Embryonic facial prominence (tissue), 1 donor: ENCODE data around the gene PACSIN2.
A peak's percentile ranks its signal among the peaks of the same experiment; 100 is the strongest.
"Not testable (repeated sequence)": the region's sequence is repeated elsewhere in the genome, so short reads cannot be mapped to it uniquely, and the experiment has no call there.

Experiments
- DNase-seq: peaks from one replicate; pipeline ENCODE4 v3.0.0-alpha.2; 2016; ENCODE audit errors: extremely low spot score

Gene PACSIN2

GRCh38 chr22:43011079-43011478, 3.9 kb downstream of the PACSIN2 start:
- DNase-seq = no peak

GRCh38 chr22:43009444-43009843, 5.5 kb downstream of the PACSIN2 start:
- DNase-seq = no peak

DNA sequence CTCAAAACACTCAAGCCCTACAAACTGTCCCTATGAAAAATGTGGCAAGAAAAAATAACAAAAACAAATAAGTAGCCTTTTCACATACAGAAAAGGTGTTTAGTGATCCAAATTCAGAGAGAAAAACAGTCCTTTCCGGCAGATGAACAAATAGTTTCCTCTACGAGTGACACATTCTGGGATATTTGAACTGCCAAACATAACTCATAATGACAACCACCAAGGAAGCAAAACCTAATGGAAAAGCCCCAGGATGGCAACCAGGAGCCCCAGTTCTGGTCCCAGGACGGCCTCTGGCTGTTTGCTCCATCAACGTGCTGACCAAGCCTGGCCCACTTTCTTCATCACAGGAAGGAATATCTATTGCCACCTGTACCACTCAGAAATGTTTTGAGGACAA, 6.0 kb downstream of the PACSIN2 start:
- DNase-seq = no peak

GRCh38 chr22:43008509-43008908, 6.4 kb downstream of the PACSIN2 start:
- DNase-seq = no peak

GRCh38 chr22:43007519-43008102, 7.3 kb downstream of the PACSIN2 start:
- DNase-seq = no peak

DNA sequence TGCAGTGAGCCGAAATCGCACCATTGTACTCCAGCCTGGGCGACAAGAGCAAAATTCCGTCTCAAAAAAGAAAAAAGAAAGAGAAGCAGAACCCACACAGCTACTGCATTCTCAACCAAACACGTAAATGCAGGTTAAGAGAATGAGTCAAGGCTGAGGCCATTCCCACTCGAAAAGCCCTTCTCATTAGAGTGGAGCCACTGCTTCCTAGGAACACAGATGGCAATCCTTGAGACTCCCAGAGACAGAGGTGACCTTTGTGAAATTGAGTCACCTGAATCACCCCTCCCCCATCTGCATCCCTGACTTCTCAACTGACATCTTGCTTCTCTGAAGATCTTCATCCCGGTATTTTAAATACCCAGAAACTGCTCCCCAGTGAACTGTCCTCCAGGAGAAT, 8.2 kb downstream of the PACSIN2 start:
- no peak for DNase-seq

- DNase-seq = no peak
Observed at GRCh38 chr22:43006016-43006505, 8.9 kb downstream of the PACSIN2 start.

GRCh38 chr22:43005106-43005505, 9.8 kb downstream of the PACSIN2 start:
- DNase-seq = no peak

DNA sequence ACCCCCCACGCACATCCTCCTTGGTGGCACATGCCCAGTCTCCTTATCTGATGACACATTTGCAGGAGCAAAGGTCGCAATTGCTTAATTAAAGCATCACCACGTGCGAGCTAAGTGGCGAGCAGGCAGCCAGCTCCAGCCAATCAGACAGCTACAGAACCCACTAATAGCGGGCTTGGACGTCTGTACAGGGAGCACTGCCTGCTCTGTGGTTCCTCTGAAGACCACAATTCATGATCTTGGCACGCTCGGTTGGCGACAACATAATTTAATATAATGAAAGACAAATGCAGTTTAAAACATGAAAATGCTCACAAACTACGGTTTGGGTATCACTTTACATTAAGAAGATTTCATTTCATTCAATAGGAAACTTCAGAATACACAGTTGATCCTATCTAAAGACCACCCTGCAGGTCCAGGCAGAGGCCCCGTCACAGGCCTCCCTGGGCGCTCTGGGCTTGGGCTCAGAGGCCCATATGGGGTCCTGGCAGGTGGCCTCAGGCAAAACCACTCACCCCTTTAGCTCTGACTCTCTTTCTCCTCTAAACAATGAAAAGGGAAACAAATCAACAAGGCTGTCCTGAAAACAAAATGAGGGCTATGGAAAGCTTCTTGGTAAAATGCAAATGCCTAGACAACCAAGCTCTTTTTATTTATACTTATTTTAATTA, 10.4 kb downstream of the PACSIN2 start:
- DNase-seq = peak; percentile 63

DNA sequence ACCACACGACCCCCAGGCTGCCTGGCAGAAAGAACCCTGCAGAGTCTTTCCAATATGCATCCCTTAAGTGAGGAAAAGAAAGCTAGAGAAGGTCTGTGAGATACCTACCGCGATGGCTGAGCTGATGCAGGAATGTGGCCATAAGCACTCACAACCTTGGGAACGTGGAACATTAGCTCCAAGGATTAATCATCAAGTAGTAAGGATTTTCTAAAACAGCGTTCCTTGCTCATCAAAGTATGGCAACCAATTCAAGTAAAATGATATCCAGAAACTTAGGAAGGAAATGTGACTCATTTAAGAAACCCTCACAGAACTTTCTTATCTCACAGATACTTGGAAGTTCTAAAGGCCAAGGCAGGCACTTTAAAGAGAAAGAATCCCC, 12.8 kb downstream of the PACSIN2 start:
- DNase-seq = no peak

GRCh38 chr22:43001271-43002201, 13.4 kb downstream of the PACSIN2 start:
- DNase-seq = no peak

GRCh38 chr22:43000441-43001175, 14.3 kb downstream of the PACSIN2 start:
- DNase-seq = no peak

DNA sequence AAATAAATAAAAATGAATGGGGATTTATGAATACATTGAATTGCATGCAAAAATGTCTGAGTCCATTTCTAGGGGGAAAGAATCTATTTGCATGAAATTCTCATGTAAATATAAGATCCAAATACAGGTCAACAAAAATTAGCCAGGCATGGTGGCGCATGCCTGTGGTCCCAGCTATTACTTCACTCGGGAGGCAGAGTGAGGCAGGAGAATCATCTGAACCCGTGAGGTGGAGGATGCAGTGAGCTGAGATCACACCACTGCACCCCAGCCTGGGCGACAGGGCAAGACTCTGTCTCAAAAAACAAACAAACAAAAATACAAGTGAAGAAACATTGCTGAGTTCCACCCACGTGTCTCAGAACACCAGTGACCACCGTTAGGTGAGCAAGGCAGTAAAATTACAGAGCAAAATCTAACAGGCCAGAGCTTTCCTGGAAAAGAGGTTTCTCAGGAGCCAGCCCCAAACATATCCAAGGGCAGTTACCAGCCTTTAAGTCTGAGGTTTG, 17.3 kb downstream of the PACSIN2 start:
- no peak for DNase-seq

DNA sequence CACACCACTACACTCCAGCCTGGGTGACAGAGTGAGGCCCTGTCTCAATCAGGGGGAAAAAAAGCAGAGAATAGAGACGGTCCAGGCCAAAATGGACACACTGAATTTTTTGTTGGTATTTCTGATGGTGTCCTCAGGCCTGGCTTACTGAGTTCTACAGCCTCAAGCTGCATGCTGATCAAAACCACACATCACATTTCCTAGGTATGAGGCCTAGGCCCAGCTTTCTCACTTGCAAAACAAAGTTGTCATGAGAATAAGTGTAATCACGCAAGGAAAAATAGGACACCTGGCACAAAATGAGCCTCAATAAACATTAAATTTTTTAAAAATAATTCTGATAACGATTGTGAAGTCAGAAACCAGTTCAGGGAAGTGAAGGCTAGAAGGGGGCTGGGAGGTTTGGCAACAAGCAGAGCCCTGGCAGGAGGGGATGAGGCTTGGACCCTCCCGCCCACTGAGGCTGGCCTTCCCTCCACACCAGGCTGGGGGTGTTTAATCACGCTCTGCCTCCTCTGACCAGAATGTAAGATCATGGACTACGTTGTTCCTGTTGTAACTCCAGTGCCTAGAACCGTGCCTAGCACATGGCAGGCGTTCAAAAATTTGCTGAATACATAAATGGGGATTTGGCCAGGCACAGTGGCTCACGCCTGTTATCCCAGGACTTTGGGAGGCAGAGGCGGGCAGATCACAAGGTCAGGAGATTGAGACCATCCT, 18.1 kb downstream of the PACSIN2 start:
- no peak for DNase-seq

GRCh38 chr22:42995654-42996053, 19.3 kb downstream of the PACSIN2 start:
- DNase-seq = not testable (repeated sequence)

DNA sequence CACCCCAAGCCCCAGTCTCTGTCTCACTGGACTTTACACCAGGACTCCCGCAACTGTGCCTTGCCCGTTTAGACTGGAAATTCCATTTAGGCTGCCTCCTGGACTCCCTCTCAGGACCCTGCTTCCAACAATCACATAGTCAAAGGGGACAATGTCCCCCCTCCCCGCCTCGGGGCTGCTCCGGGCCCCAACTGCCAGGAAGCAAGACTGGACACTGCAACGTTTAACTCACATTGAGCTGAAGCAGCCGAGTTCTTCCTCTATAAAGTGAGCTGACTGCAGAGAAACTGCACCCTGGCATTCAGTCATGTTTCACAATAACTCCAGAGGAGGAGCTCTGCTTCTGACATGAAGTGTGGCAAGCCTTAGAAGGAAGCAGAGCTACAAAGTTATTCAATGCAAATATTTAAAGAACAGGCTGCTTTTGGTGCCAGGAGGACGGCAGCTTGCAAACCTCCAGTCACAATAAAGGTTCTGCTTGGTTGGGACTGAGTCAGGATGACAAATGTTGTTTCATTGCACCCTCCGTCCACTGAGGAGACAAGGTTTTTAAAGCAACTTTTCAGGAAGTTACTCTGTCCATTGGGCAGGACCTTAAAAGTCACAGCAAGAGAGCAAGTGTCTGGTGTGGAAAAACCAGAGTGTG, 19.9 kb downstream of the PACSIN2 start:
- no peak for DNase-seq

DNA sequence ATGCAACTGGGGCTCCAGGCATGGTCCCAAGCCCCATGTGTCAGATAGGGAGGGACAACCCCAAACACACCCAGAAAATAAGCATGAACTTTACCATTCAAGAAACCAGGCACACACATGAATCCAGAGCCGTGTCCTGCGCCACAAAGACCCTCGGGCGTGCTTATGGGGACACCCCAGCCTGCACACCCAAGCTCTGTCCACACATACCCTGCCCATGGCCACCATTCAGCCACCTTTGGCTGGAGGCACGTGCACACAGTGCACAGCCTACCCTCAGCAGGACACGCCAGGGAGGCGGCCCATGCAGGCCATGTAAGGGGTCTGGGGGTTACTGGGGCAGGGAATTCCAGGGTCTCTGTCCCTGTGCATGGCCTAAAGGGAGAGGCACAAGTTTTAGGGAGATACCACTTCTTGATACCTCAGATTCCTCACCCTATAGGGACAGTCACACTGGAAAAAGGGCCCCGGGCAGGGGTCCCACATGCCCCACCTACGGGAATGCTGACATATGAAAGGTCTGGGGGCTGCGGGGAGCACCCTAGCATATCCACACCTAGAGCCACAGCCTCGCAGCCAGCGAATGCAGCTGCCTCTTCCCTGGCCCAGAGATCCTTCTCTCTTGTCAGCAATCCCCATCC, 20.6 kb downstream of the PACSIN2 start:
- DNase-seq = no peak

GRCh38 chr22:42993651-42994275, 21.2 kb downstream of the PACSIN2 start:
- DNase-seq = no peak

- no peak for DNase-seq
Observed at GRCh38 chr22:42992886-42993479, 22.0 kb downstream of the PACSIN2 start.
